Keratinocyte (primary cell): ENCODE measurements around the gene NCKAP5. TPM values are rescaled to one million over a fixed set of nuclear protein-coding genes. Genes with fewer than 3 reads are reported as not detected.

Source experiments
- DNase-seq: peaks from one replicate; pipeline ENCODE4 v3.0.0-alpha.2; 2011; ENCODE audit warnings: low read depth, missing footprints, low spot score
- FAIRE-seq: peaks from 2 replicates; lab custom pipeline; 2011; peaks lifted over from hg19 to GRCh38; lab: Jason Lieb, UNC
- H2AFZ ChIP-seq: 2 replicates; pipeline ENCODE4 v1.6.0; 2012; ENCODE audit warnings: low read length, control low read depth, inconsistent platforms; ENCODE audit not compliant: control insufficient read depth
- H3K27ac ChIP-seq: 2 replicates; pipeline ENCODE4 v1.5.1; 2011; ENCODE audit warnings: low read length; ENCODE audit not compliant: control insufficient read depth, insufficient read depth
- H3K27me3 ChIP-seq: 3 replicates; pipeline ENCODE4 v1.6.0; 2011; ENCODE audit warnings: low read length; ENCODE audit not compliant: control insufficient read depth, insufficient read depth; ENCODE audit errors: extremely low read depth
- H3K36me3 ChIP-seq, 2 experiments: 2 replicates in 1 of 2; 3 replicates in 1 of 2; pipeline ENCODE4 v1.5.1; 2011; ENCODE audit warnings: low read length in 2 of 2, mild to moderate bottlenecking in 1 of 2; ENCODE audit not compliant: control insufficient read depth in 2 of 2, insufficient read depth in 2 of 2; ENCODE audit errors: extremely low read depth in 1 of 2
- H3K4me1 ChIP-seq: 3 replicates; pipeline ENCODE4 v1.5.1; 2011; ENCODE audit warnings: low read length; ENCODE audit not compliant: control insufficient read depth, insufficient read depth; ENCODE audit errors: extremely low read depth
- H3K4me2 ChIP-seq: 3 replicates; pipeline ENCODE4 v1.6.0; 2011; ENCODE audit warnings: low read depth, low read length; ENCODE audit not compliant: control insufficient read depth, insufficient read depth; ENCODE audit errors: extremely low read depth
- H3K4me3 ChIP-seq, 3 experiments: fragments of 200-600 bp in 1 of 3; sonication (generic) in 1 of 3; 2 replicates in 2 of 3; 3 replicates in 1 of 3; pipeline ENCODE4 v1.5.1; 2011 to 2016; ENCODE audit warnings: low read length in 3 of 3, mild to moderate bottlenecking in 3 of 3, control low read depth in 2 of 3, inconsistent platforms in 1 of 3, low read depth in 1 of 3, mixed read lengths in 1 of 3, mixed run types in 1 of 3, moderate library complexity in 1 of 3; ENCODE audit not compliant: control insufficient read depth in 2 of 3, insufficient read depth in 2 of 3; ENCODE audit errors: extremely low read depth in 1 of 3
- H3K79me2 ChIP-seq: 2 replicates; pipeline ENCODE4 v1.6.0; 2012; ENCODE audit warnings: low read length; ENCODE audit not compliant: control insufficient read depth, insufficient read depth
- H3K9ac ChIP-seq: 3 replicates; pipeline ENCODE4 v1.6.0; 2011; ENCODE audit warnings: low read length; ENCODE audit not compliant: control insufficient read depth, insufficient read depth; ENCODE audit errors: extremely low read depth
- H3K9me1 ChIP-seq: 3 replicates; pipeline ENCODE4 v1.6.0; 2011; ENCODE audit warnings: low read length; ENCODE audit not compliant: control insufficient read depth, insufficient read depth; ENCODE audit errors: extremely low read depth
- H3K9me3 ChIP-seq: 2 replicates; pipeline ENCODE4 v1.5.1; 2012; ENCODE audit warnings: low read depth, low read length; ENCODE audit not compliant: control insufficient read depth
- H4K20me1 ChIP-seq: 3 replicates; pipeline ENCODE4 v1.6.0; 2011; ENCODE audit warnings: low read length; ENCODE audit not compliant: control insufficient read depth, insufficient read depth; ENCODE audit errors: extremely low read depth
- EZH2 ChIP-seq: IDR thresholded peaks from one replicate; pipeline ENCODE4 v1.6.1; 2012; ENCODE audit warnings: inconsistent platforms, mild to moderate bottlenecking, low read length, moderate library complexity
- dilution Hi-C: fragments of 300-500 bp; cut with MboI; formaldehyde crosslinking; loops from one replicate; pipeline ENCODE4 v1.7.0; 2020; ENCODE audit warnings: low sequenced_read_pairs; ENCODE audit not compliant: extremely low pct_ligation_motif_present
- polyA plus RNA-seq, 5 experiments: library from polyadenylated mRNA; depleted of rRNA in 3 of 5; stranded (reverse) in 3 of 5; stranded (forward) in 1 of 5; unstranded in 1 of 5; fragments of >200 nt; gene quantifications; 1 replicate in 1 of 5; 2 replicates in 3 of 5; 3 replicates in 1 of 5; pipeline versions ENCODE4 v1.2.1 to v1.2.3, GENCODE V29; 2011 to 2012; ENCODE audit warnings: missing spikeins in 2 of 5, low read depth in 1 of 5, low replicate concordance in 1 of 5
- TF ChIP-seq, protein P1 (sequence below), 3 experiments: IDR thresholded peaks in 1 of 3; conservative IDR thresholded peaks in 1 of 3; optimal IDR thresholded peaks in 1 of 3; 2 replicates in 2 of 3; 3 replicates in 1 of 3; pipeline versions ENCODE3 to v1.5.1; 2011; ENCODE audit warnings: low read length in 3 of 3, mild to moderate bottlenecking in 3 of 3, moderate library complexity in 2 of 3, control low read depth in 1 of 3, inconsistent platforms in 1 of 3; ENCODE audit not compliant: insufficient read depth in 2 of 3; ENCODE audit errors: extremely low read depth in 1 of 3

The NCKAP5 gene
- polyA plus RNA-seq, 1 donor (not counting 4 experiments of a cell fraction or from before 2014, with no cell fraction given) = 3.6 TPM

DNA sequence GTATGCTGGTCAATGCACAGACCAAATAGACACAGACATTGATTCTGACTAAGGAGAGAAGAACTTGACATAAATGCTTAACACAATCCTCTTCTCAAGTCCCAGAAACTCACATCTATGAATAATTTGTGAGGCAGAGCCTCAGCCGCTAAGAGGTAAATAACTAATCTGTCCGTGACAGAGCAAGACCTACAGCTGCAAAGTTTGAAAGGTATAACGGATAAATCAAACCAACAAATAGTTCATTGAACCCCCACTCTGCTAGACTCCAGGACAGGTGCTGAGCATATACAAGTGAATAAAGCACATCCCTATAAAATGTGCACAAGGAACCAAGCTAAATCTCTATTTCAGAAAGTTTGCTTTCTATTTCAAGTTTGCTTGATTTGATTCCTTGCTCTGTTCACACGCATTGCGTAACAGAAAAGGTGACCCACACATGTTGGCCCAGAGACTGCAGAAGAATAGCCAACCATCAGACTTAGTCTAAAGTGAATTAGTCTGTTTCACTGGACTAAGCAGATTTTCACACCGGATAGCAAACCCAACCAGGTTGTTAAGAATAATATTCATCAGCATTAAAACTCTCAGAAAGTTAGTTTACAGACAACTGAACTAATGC lies 51.7 kb downstream of the NCKAP5 start:
- Histone ChIP-seq H3K4me3 (no peak overlapping the region), H3K9me3 (no peaks in the 10 kb centered on the region), H3K9ac (no peak overlapping the region), H3K79me2 (no peaks in the 10 kb centered on the region), H3K4me1 (no peaks in the 10 kb centered on the region), H3K4me2 (no peak overlapping the region), H3K27ac (no peak overlapping the region), H4K20me1 (no peaks in the 10 kb centered on the region), H3K27me3 (no peaks in the 10 kb centered on the region), H3K9me1 (no peaks in the 10 kb centered on the region), H2AFZ (no peak overlapping the region), H3K36me3 (no peaks in the 10 kb centered on the region)
- dilution Hi-C loops = no loop called here
- DNase-seq = no peak
- TF ChIP-seq EZH2 = no peak
- TF ChIP-seq, protein P1, sequence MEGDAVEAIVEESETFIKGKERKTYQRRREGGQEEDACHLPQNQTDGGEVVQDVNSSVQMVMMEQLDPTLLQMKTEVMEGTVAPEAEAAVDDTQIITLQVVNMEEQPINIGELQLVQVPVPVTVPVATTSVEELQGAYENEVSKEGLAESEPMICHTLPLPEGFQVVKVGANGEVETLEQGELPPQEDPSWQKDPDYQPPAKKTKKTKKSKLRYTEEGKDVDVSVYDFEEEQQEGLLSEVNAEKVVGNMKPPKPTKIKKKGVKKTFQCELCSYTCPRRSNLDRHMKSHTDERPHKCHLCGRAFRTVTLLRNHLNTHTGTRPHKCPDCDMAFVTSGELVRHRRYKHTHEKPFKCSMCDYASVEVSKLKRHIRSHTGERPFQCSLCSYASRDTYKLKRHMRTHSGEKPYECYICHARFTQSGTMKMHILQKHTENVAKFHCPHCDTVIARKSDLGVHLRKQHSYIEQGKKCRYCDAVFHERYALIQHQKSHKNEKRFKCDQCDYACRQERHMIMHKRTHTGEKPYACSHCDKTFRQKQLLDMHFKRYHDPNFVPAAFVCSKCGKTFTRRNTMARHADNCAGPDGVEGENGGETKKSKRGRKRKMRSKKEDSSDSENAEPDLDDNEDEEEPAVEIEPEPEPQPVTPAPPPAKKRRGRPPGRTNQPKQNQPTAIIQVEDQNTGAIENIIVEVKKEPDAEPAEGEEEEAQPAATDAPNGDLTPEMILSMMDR (optimal IDR thresholded peaks at IDR 0.05 in 1 of 3, IDR thresholded peaks at IDR 0.05 in 1 of 3, conservative IDR thresholded peaks at IDR 0.05 in 1 of 3; ENCODE audit: extremely low read depth in 1 of 3, insufficient read depth in 2 of 3, low read length in 3 of 3) = no peak
- FAIRE-seq = no peak

DNA sequence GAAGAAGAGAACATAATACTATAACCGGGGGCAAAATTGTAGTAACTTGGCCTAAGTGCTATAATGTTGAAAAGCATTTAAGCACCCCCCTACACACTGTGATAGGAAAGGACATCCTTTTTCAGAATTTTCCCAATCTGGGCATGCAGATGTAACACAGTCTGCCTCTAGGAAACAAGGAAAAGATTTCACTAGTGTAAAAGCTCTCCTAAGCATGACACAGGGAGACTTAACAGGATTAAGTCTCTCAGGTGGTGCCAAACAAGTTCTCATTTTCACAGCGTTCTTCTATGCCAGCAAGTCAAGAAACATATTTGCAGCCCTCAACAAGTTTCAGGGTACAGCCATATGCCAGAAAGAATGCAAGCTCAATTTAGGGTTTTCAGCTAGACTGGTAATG lies 53.0 kb downstream of the NCKAP5 start:
- no peak overlapping the region for H3K4me2 ChIP-seq
- no peak overlapping the region for H3K27ac ChIP-seq
- no peaks in the 10 kb centered on the region for H3K79me2 ChIP-seq
- H3K9ac ChIP-seq = no peak overlapping the region
- DNase-seq = no peak
- no peaks in the 10 kb centered on the region for H3K9me1 ChIP-seq
- H3K4me1 ChIP-seq = no peaks in the 10 kb centered on the region
- no peak for FAIRE-seq
- dilution Hi-C loops = no loop called here
- no peaks in the 10 kb centered on the region for H4K20me1 ChIP-seq
- no peaks in the 10 kb centered on the region for H3K27me3 ChIP-seq
- no peak overlapping the region for H3K4me3 ChIP-seq
- no peaks in the 10 kb centered on the region for H3K36me3 ChIP-seq
- TF ChIP-seq, protein P1 (optimal IDR thresholded peaks at IDR 0.05 in 1 of 3, IDR thresholded peaks at IDR 0.05 in 1 of 3, conservative IDR thresholded peaks at IDR 0.05 in 1 of 3; ENCODE audit: extremely low read depth in 1 of 3, insufficient read depth in 2 of 3, low read length in 3 of 3) = no peak
- TF ChIP-seq EZH2 = no peak
- no peak overlapping the region for H2AFZ ChIP-seq
- no peaks in the 10 kb centered on the region for H3K9me3 ChIP-seq
